ENCODE measurements around the gene MYL5. TPM values are rescaled to one million over a fixed set of nuclear protein-coding genes. Genes with fewer than 3 reads are reported as not detected.
A peak's percentile ranks its signal among the peaks of the same experiment; 100 is the strongest.

The MYL5 gene
- total and polyA plus RNA-seq, 2 of the 13 experiments (the other 11 are each of a cell fraction or from before 2014, with no cell fraction given), result 6.5 to 16.0 TPM

GRCh38 chr4:680091-680490 lies 5.7 kb downstream of the MYL5 start:
- FAIRE-seq, result no peak
- ATAC-seq, result no peak
- intact Hi-C loops (cut with micrococcal nuclease; ENCODE audit: unreplicated experiment), result no loop called here
- no peaks in the 10 kb centered on the region for H3K27me3 ChIP-seq (ENCODE audit: control insufficient read depth in 1 of 2, insufficient read depth in 2 of 2, low read length in 2 of 2)
- WGBS (ENCODE audit: low lambda C conversion rate), result 46% methylated on average over 9 of the region's 9 CpGs
- ChIA-PET POLR2A (no interaction called here), CTCF (ENCODE audit: low intra/inter-chr PET ratio, low total read pairs) (no interaction called here)
- H4K20me1 ChIP-seq (ENCODE audit: insufficient read depth, low read length), result no peaks in the 10 kb centered on the region
- TF ChIP-seq FOXO1 (CRISPR knock-in tag; IDR thresholded peaks at IDR 0.05) (no peak), GPBP1L1 (CRISPR knock-in tag; IDR thresholded peaks at IDR 0.05) (no peak), ZNF572 (CRISPR knock-in tag; IDR thresholded peaks at IDR 0.05) (0 out of 2 replicates have a peak, but pooled peaks have one; percentile 10), LBX2 (CRISPR knock-in tag; IDR thresholded peaks at IDR 0.05; ENCODE audit: borderline replicate concordance) (no peak), ZNF547 (CRISPR knock-in tag; IDR thresholded peaks at IDR 0.05) (0 out of 2 replicates have a peak, but pooled peaks have one; percentile 32), KDM5B (CRISPR knock-in tag; IDR thresholded peaks at IDR 0.05; ENCODE audit: borderline replicate concordance) (no peak), ZNF619 (CRISPR knock-in tag; IDR thresholded peaks at IDR 0.05) (no peak), E2F5 (CRISPR knock-in tag; conservative IDR thresholded peaks at IDR 0.05) (no peak), HNRNPL (IDR thresholded peaks at IDR 0.05; ENCODE audit: low read depth, low read length) (0 out of 2 replicates have a peak, but pooled peaks have one; percentile 15), THAP8 (CRISPR knock-in tag; IDR thresholded peaks at IDR 0.05; ENCODE audit: borderline replicate concordance) (no peak), ZNF629 (CRISPR knock-in tag; conservative IDR thresholded peaks at IDR 0.05) (no peak), ISL2 (CRISPR knock-in tag; IDR thresholded peaks at IDR 0.05) (no peak), ZNF687 (CRISPR knock-in tag; IDR thresholded peaks at IDR 0.05) (peak; percentile 28; the same call in 1 of the 2 replicates), NFYB (CRISPR knock-in tag; IDR thresholded peaks at IDR 0.05) (no peak)
- no peaks in the 10 kb centered on the region for H3K9me3 ChIP-seq (ENCODE audit: low read length)
- H3K27ac ChIP-seq (ENCODE audit: extremely low read length, insufficient read depth, low read length), result no peak overlapping the region
- H3K9ac ChIP-seq (ENCODE audit: insufficient read depth, low read depth, low read length), result no peak overlapping the region
- peaks cover 3% of the 10 kb centered on the region for H3K79me2 ChIP-seq (ENCODE audit: insufficient read depth, low read length)
- no peak overlapping the region for H3K4me3 ChIP-seq (replicated peaks in 1 of 3; ENCODE audit: insufficient read depth in 1 of 3, low read depth in 2 of 3, low read length in 3 of 3)
- H3K4me1 ChIP-seq (ENCODE audit: insufficient read depth, low read length), result peaks cover 92% of the 10 kb centered on the region
- DNase-seq (ENCODE audit: low spot score), result no peak
- no peak overlapping the region for H2AFZ ChIP-seq (ENCODE audit: low read length)
- no peak overlapping the region for H3K4me2 ChIP-seq (ENCODE audit: low read depth, low read length)
- BruUV-seq (replicated peaks), result no TSS peak
- H3K36me3 ChIP-seq (replicated peaks in 1 of 2; ENCODE audit: control insufficient read depth in 1 of 2, insufficient read depth in 2 of 2, low read length in 2 of 2), result no peaks in the 10 kb centered on the region
- in situ Hi-C loops (cut with HindIII; ENCODE audit: extremely low pct_ligation_motif_present, low pct_unique_long_range_greater_than_20kb), result no loop called here
